ENCODE results near the gene HELZ. TPM values are rescaled to one million over a fixed set of nuclear protein-coding genes. Genes with fewer than 3 reads are reported as not detected.
A peak's percentile ranks its signal among the peaks of the same experiment; 100 is the strongest.

Gene HELZ
- total RNA-seq, 1 donor from 2014 or later, result 14.8 TPM

GRCh38 chr17:67162771-67163170, 82.2 kb downstream of the HELZ start:
- Histone ChIP-seq H3K36me3 (ENCODE audit: control insufficient read depth, insufficient read depth, low read length) (peaks cover 2% of the 10 kb centered on the region), H3K27me3 (ENCODE audit: control insufficient read depth, insufficient read depth, low read length) (no peaks in the 10 kb centered on the region)

GRCh38 chr17:67161573-67161972, 83.4 kb downstream of the HELZ start:
- no peak for DNase-seq (ENCODE audit: low read depth)
- Histone ChIP-seq H3K36me3 (ENCODE audit: control insufficient read depth, insufficient read depth, low read length) (peaks cover 2% of the 10 kb centered on the region), H3K27me3 (ENCODE audit: control insufficient read depth, insufficient read depth, low read length) (no peaks in the 10 kb centered on the region), H3K4me3 (ENCODE audit: low read depth, low read length) (no peak overlapping the region)
- TF ChIP-seq CTCF (IDR thresholded peaks at IDR 0.05; ENCODE audit: insufficient read depth, low read length, poor library complexity, severe bottlenecking), result no peak

More at GRCh38 chr17:67162771-67163170, 82.2 kb downstream of the HELZ start:
- TF ChIP-seq CTCF (IDR thresholded peaks at IDR 0.05; ENCODE audit: insufficient read depth, low read length, poor library complexity, severe bottlenecking), result no peak
- DNase-seq (ENCODE audit: low read depth), result no peak
- no peak overlapping the region for H3K4me3 ChIP-seq (ENCODE audit: low read depth, low read length)

- TF ChIP-seq CTCF (IDR thresholded peaks at IDR 0.05; ENCODE audit: insufficient read depth, low read length, poor library complexity, severe bottlenecking), result no peak
- Histone ChIP-seq H3K27me3 (ENCODE audit: control insufficient read depth, insufficient read depth, low read length) (no peaks in the 10 kb centered on the region), H3K4me3 (ENCODE audit: low read depth, low read length) (no peak overlapping the region)
These were observed 84.2 kb downstream of the HELZ start for GRCh38 chr17:67160791-67161190.

GRCh38 chr17:67157732-67158639, 87.0 kb downstream of the HELZ start:
- H3K4me3 ChIP-seq (ENCODE audit: low read depth, low read length), result no peak overlapping the region
- H3K27me3 ChIP-seq (ENCODE audit: control insufficient read depth, insufficient read depth, low read length), result no peaks in the 10 kb centered on the region
- no peak for TF ChIP-seq CTCF (IDR thresholded peaks at IDR 0.05; ENCODE audit: insufficient read depth, low read length, poor library complexity, severe bottlenecking)
- no peaks in the 10 kb centered on the region for H3K36me3 ChIP-seq (ENCODE audit: control insufficient read depth, insufficient read depth, low read length)
- no peak for DNase-seq (ENCODE audit: low read depth)

More at GRCh38 chr17:67160791-67161190, 84.2 kb downstream of the HELZ start:
- no peak for DNase-seq (ENCODE audit: low read depth)
- H3K36me3 ChIP-seq (ENCODE audit: control insufficient read depth, insufficient read depth, low read length), result peaks cover 2% of the 10 kb centered on the region

- DNase-seq (ENCODE audit: low read depth), result peak; percentile 57
- Histone ChIP-seq H3K36me3 (ENCODE audit: control insufficient read depth, insufficient read depth, low read length) (no peaks in the 10 kb centered on the region), H3K4me3 (ENCODE audit: low read depth, low read length) (no peak overlapping the region), H3K27me3 (ENCODE audit: control insufficient read depth, insufficient read depth, low read length) (no peaks in the 10 kb centered on the region)
- TF ChIP-seq CTCF (IDR thresholded peaks at IDR 0.05; ENCODE audit: insufficient read depth, low read length, poor library complexity, severe bottlenecking), result no peak
These were observed 88.5 kb downstream of the HELZ start for GRCh38 chr17:67156269-67157199.
